H9 (cell line): Measurements from ENCODE around the gene BPIFB3. TPM values are rescaled to one million over a fixed set of nuclear protein-coding genes. Genes with fewer than 3 reads are reported as not detected.

ENCODE experiments used
- DNase-seq: peaks from one replicate; pipeline ENCODE4 v3.0.0-alpha.2; 2017
- H2AFZ ChIP-seq: one replicate; pipeline ENCODE4 v1.6.1; 2013; ENCODE audit warnings: mild to moderate bottlenecking, low read length, control low read depth, moderate library complexity
- H2AK5ac ChIP-seq: 2 replicates; pipeline ENCODE4 v1.6.1; 2013; ENCODE audit warnings: low read length, control low read depth, mixed read lengths; ENCODE audit not compliant: insufficient read length
- H2BK120ac ChIP-seq: one replicate; pipeline ENCODE4 v1.6.1; 2013; ENCODE audit warnings: low read depth, mild to moderate bottlenecking, low read length, control low read depth, inconsistent platforms; ENCODE audit not compliant: poor library complexity, severe bottlenecking
- H2BK12ac ChIP-seq: 2 replicates; pipeline ENCODE4 v1.6.1; 2013; ENCODE audit warnings: low read length, control low read depth, mixed read lengths, low read depth; ENCODE audit not compliant: insufficient read length
- H2BK15ac ChIP-seq: 2 replicates; pipeline ENCODE4 v1.6.1; 2013; ENCODE audit warnings: low read depth, low read length, control low read depth
- H2BK20ac ChIP-seq: one replicate; pipeline ENCODE4 v1.6.1; 2013; ENCODE audit warnings: low read depth, mild to moderate bottlenecking, low read length, control low read depth, inconsistent platforms; ENCODE audit not compliant: poor library complexity, severe bottlenecking
- H2BK5ac ChIP-seq: 2 replicates; pipeline ENCODE4 v1.6.1; 2013; ENCODE audit warnings: low read length, control low read depth, mixed read lengths; ENCODE audit not compliant: insufficient read length
- H3K14ac ChIP-seq: 2 replicates; pipeline ENCODE4 v1.6.1; 2013; ENCODE audit warnings: low read length, control low read depth; ENCODE audit not compliant: insufficient read depth
- H3K18ac ChIP-seq: 2 replicates; pipeline ENCODE4 v1.6.1; 2013; ENCODE audit warnings: low read depth, mild to moderate bottlenecking, mixed read lengths, low read length, control low read depth; ENCODE audit not compliant: insufficient read length
- H3K23ac ChIP-seq: 2 replicates; pipeline ENCODE4 v1.6.1; 2013; ENCODE audit warnings: low read length, control low read depth, mixed read lengths, low read depth; ENCODE audit not compliant: insufficient read length
- H3K23me2 ChIP-seq: 2 replicates; pipeline ENCODE4 v1.6.1; 2013; ENCODE audit warnings: low read depth, mild to moderate bottlenecking, mixed read lengths, low read length, control low read depth; ENCODE audit not compliant: insufficient read length, poor library complexity, severe bottlenecking
- H3K27ac ChIP-seq: 2 replicates; pipeline ENCODE4 v1.5.1; 2013; ENCODE audit warnings: low read length, control low read depth, mixed read lengths, low read depth; ENCODE audit not compliant: insufficient read length
- H3K27me3 ChIP-seq: 2 replicates; pipeline ENCODE4 v1.6.1; 2013; ENCODE audit warnings: low read length, control low read depth, inconsistent platforms; ENCODE audit not compliant: insufficient read depth
- H3K4ac ChIP-seq: 2 replicates; pipeline ENCODE4 v1.6.1; 2013; ENCODE audit warnings: low read depth, mild to moderate bottlenecking, control low read depth, inconsistent platforms, low read length, moderate library complexity
- H3K4me1 ChIP-seq: 2 replicates; pipeline ENCODE4 v1.6.1; 2013; ENCODE audit warnings: low read length, control low read depth, inconsistent platforms; ENCODE audit not compliant: insufficient read depth
- H3K4me2 ChIP-seq: 2 replicates; pipeline ENCODE4 v1.6.1; 2013; ENCODE audit warnings: low read length, control low read depth, mixed read lengths; ENCODE audit not compliant: insufficient read length, insufficient read depth
- H3K56ac ChIP-seq: 2 replicates; pipeline ENCODE4 v1.6.1; 2013; ENCODE audit warnings: low read depth, mild to moderate bottlenecking, mixed read lengths, low read length, control low read depth; ENCODE audit not compliant: insufficient read length
- H3K79me1 ChIP-seq: 2 replicates; pipeline ENCODE4 v1.6.1; 2013; ENCODE audit warnings: low read depth, mild to moderate bottlenecking, moderate library complexity, low read length, control low read depth, inconsistent platforms; ENCODE audit not compliant: insufficient read depth, poor library complexity, severe bottlenecking
- H3K79me2 ChIP-seq: 2 replicates; pipeline ENCODE4 v1.6.1; 2013; ENCODE audit warnings: low read length, control low read depth, inconsistent platforms; ENCODE audit not compliant: insufficient read depth
- H3K9ac ChIP-seq: 2 replicates; pipeline ENCODE4 v1.6.1; 2013; ENCODE audit warnings: low read length, control low read depth, mixed read lengths; ENCODE audit not compliant: insufficient read length; ENCODE audit errors: extremely low read depth
- H3K9me3 ChIP-seq: one replicate; pipeline ENCODE4 v1.6.1; 2013; ENCODE audit warnings: low read depth, low read length, inconsistent platforms; ENCODE audit not compliant: control insufficient read depth
- H3T11ph ChIP-seq: one replicate; pipeline ENCODE4 v1.6.1; 2013; ENCODE audit warnings: mild to moderate bottlenecking, low read length, control low read depth, inconsistent platforms
- H4K20me1 ChIP-seq: one replicate; pipeline ENCODE4 v1.6.1; 2013; ENCODE audit not compliant: control insufficient read depth, insufficient read length, insufficient read depth
- H4K5ac ChIP-seq: 2 replicates; pipeline ENCODE4 v1.6.1; 2013; ENCODE audit warnings: low read depth, mild to moderate bottlenecking, mixed read lengths, low read length, control low read depth; ENCODE audit not compliant: insufficient read length
- H4K8ac ChIP-seq: replicated peaks from 2 replicates; pipeline ENCODE4 v1.6.1; 2013; ENCODE audit warnings: low read length, control low read depth, mixed read lengths, low read depth; ENCODE audit not compliant: insufficient read length
- H4K91ac ChIP-seq: 2 replicates; pipeline ENCODE4 v1.6.1; 2013; ENCODE audit warnings: low read depth, mild to moderate bottlenecking, moderate library complexity, mixed read lengths, low read length, control low read depth; ENCODE audit not compliant: insufficient read length
- H3K27ac Mint-ChIP-seq, 3 experiments: 2 replicates in 2 of 3; 3 replicates in 1 of 3; pipeline ENCODE4 v1.8.0; 2020 to 2021; ENCODE audit warnings: mixed read lengths in 3 of 3, mild to moderate bottlenecking in 1 of 3, moderate library complexity in 1 of 3
- H3K27me3 Mint-ChIP-seq: 2 replicates; pipeline ENCODE4 v1.8.0; 2021; ENCODE audit warnings: low read depth, mild to moderate bottlenecking, moderate library complexity, mixed read lengths
- H3K36me3 Mint-ChIP-seq, 3 experiments: 2 replicates in 2 of 3; 3 replicates in 1 of 3; pipeline ENCODE4 v1.8.0; 2020 to 2021; ENCODE audit warnings: low read depth in 3 of 3, mixed read lengths in 3 of 3; ENCODE audit not compliant: insufficient read depth in 1 of 3
- H3K4me1 Mint-ChIP-seq, 2 experiments: 2 replicates each; pipeline ENCODE4 v1.8.0; 2020; ENCODE audit warnings: mixed read lengths in 2 of 2
- H3K4me3 Mint-ChIP-seq, 2 experiments: 2 replicates in 1 of 2; 3 replicates in 1 of 2; pipeline ENCODE4 v1.8.0; 2020 to 2021; ENCODE audit warnings: mild to moderate bottlenecking in 2 of 2, mixed read lengths in 2 of 2, moderate library complexity in 1 of 2
- H3K9me3 Mint-ChIP-seq, 2 experiments: 2 replicates in 1 of 2; 3 replicates in 1 of 2; pipeline ENCODE4 v1.8.0; 2020; ENCODE audit warnings: mild to moderate bottlenecking in 2 of 2, mixed read lengths in 2 of 2, moderate library complexity in 1 of 2
- WGBS: extraction: QIAGEN DNeasy Blood & Tissue Kit; methylation state at CpG from one replicate; pipeline ENCODE4 v1.1.7; 2013; ENCODE audit warnings: missing lambda C conversion rate, low lambda C conversion rate, mixed read lengths; ENCODE audit not compliant: insufficient read length; ENCODE audit errors: extremely low coverage; 5-methylcytosine and 5-hydroxymethylcytosine counted together
- total RNA-seq: library from RNA; stranded (reverse); gene quantifications from 2 replicates; pipeline ENCODE4 v1.2.1, GENCODE V29; 2021
- TF ChIP-seq, protein P1 (sequence below): fragments of 200-600 bp; sonication (generic); conservative IDR thresholded peaks from 3 replicates; pipeline ENCODE4 v1.8.0; 2021; ENCODE audit warnings: antibody characterized with exemption, mild to moderate bottlenecking

The BPIFB3 gene
- total RNA-seq, 1 experiment from 2014 or later = not detected

- Histone ChIP-seq H2AK5ac (no peak overlapping the region), H3K4me1 (no peaks in the 10 kb centered on the region), H4K91ac (no peak overlapping the region), H4K8ac (no peak overlapping the region), H3K27me3 (no peaks in the 10 kb centered on the region), H2BK15ac (no peak overlapping the region), H3K27ac (no peak overlapping the region), H3K23ac (no peak overlapping the region), H2BK120ac (no peak overlapping the region), H3K14ac (no peak overlapping the region), H2BK5ac (no peak overlapping the region), H3K9ac (no peak overlapping the region), H3K79me2 (no peaks in the 10 kb centered on the region), H4K5ac (no peak overlapping the region), H3T11ph (no peak overlapping the region), H3K4ac (no peak overlapping the region), H3K18ac (no peak overlapping the region), H2BK20ac (no peak overlapping the region), H3K4me2 (no peak overlapping the region), H2BK12ac (no peak overlapping the region), H3K23me2 (no peaks in the 10 kb centered on the region), H3K79me1 (no peaks in the 10 kb centered on the region), H2AFZ (no peak overlapping the region), H3K56ac (no peak overlapping the region), H4K20me1 (no peaks in the 10 kb centered on the region), H3K9me3 (no peaks in the 10 kb centered on the region)
- Mint-ChIP-seq H3K4me3 (no peak overlapping the region), H3K27me3 (peaks cover 8% of the 10 kb centered on the region), H3K9me3 (no peaks in the 10 kb centered on the region), H3K27ac (no peak overlapping the region), H3K36me3 (no peaks in the 10 kb centered on the region), H3K4me1 (0 out of 4 replicates have a peak, but pooled peaks cover 0 to 2% of the 10 kb centered on the region in 2 experiments)
- 100% methylated on average over 1 of the region's 1 CpG for WGBS
- no peak for DNase-seq
- TF ChIP-seq, protein P1, sequence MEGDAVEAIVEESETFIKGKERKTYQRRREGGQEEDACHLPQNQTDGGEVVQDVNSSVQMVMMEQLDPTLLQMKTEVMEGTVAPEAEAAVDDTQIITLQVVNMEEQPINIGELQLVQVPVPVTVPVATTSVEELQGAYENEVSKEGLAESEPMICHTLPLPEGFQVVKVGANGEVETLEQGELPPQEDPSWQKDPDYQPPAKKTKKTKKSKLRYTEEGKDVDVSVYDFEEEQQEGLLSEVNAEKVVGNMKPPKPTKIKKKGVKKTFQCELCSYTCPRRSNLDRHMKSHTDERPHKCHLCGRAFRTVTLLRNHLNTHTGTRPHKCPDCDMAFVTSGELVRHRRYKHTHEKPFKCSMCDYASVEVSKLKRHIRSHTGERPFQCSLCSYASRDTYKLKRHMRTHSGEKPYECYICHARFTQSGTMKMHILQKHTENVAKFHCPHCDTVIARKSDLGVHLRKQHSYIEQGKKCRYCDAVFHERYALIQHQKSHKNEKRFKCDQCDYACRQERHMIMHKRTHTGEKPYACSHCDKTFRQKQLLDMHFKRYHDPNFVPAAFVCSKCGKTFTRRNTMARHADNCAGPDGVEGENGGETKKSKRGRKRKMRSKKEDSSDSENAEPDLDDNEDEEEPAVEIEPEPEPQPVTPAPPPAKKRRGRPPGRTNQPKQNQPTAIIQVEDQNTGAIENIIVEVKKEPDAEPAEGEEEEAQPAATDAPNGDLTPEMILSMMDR = no peak
These were observed 39.9 kb downstream of the BPIFB3 start for GRCh38 chr20:33093582-33093981.
